ENCODE measurements around the gene CD180. TPM values are rescaled to one million over a fixed set of nuclear protein-coding genes. Genes with fewer than 3 reads are reported as not detected.

CD180 gene
- total RNA-seq, 4 donors from 2014 or later: 0.18 to 5.0 (median 1.0) TPM

DNA sequence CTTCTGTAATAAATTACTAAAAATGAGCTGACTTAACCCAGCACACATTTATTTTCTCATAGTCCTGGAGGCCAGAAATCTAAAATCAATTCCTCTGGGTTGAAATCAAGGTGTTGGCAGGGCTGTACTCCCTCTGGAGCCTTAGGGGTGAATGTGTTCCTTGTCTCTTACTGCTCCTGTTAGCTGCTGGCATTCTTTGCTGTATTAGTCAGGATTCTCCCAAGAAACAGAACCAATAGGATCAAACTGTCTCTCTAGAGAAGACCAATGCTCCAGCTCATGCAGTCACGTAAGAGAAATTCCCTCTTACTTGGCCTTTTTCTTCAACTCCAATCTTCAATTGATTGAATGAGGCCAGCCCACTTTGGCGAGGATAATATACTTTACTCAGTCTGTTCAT lies 15.3 kb upstream of the CD180 start:
- no peak overlapping the region for H3K27ac ChIP-seq
- no peaks in the 10 kb centered on the region for H3K36me3 ChIP-seq
- no peak for DNase-seq
- peaks cover 0 to 31% (median 21%) of the 10 kb centered on the region in 4 donors for H3K4me1 ChIP-seq
- no peak for TF ChIP-seq POLR2A (IDR thresholded peaks at IDR 0.05)
- TF ChIP-seq, protein P1, sequence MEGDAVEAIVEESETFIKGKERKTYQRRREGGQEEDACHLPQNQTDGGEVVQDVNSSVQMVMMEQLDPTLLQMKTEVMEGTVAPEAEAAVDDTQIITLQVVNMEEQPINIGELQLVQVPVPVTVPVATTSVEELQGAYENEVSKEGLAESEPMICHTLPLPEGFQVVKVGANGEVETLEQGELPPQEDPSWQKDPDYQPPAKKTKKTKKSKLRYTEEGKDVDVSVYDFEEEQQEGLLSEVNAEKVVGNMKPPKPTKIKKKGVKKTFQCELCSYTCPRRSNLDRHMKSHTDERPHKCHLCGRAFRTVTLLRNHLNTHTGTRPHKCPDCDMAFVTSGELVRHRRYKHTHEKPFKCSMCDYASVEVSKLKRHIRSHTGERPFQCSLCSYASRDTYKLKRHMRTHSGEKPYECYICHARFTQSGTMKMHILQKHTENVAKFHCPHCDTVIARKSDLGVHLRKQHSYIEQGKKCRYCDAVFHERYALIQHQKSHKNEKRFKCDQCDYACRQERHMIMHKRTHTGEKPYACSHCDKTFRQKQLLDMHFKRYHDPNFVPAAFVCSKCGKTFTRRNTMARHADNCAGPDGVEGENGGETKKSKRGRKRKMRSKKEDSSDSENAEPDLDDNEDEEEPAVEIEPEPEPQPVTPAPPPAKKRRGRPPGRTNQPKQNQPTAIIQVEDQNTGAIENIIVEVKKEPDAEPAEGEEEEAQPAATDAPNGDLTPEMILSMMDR (IDR thresholded peaks at IDR 0.05): no peak
- no peaks in the 10 kb centered on the region for H3K9me3 ChIP-seq
- H3K27me3 ChIP-seq: no peaks in the 10 kb centered on the region
- H3K4me3 ChIP-seq: no peak overlapping the region

DNA sequence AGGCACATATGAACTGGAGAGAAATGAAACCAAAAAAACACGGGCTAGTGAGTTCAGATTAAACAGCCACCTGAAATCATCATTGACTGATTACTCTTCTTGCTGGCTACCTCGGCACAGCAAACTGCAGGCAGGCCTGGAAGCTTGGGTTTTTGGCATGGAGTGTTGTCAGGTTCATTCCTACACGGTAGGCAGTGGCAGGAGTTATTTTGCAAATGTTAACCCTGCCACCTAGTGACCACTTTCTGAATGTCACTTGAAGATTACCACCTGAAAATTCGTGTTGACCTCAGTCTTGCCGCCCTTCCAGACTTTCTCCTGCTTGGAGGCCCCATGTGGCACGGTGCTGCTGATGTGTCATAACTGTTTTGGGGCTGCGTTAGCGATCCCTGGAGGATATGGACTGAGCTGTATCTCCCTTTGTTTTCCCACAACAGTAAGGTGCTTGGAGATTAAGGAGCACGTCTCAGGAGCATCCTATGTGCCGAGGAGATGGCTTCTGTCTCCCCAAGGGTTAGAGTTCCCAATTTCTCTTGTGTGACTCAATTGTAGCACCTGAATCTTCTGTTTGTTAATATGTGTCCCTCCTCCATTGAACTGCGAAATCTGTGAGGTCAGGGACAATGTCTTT lies 12.7 kb upstream of the CD180 start:
- Histone ChIP-seq H3K4me1 (peaks cover 0 to 12% (median 9%) of the 10 kb centered on the region in 4 donors), H3K9me3 (no peaks in the 10 kb centered on the region), H3K36me3 (no peaks in the 10 kb centered on the region), H3K27me3 (no peaks in the 10 kb centered on the region), H3K27ac (peak overlapping the region in 1 of 4 donors; percentile 26), H3K4me3 (no peak overlapping the region)
- TF ChIP-seq, protein P1 (IDR thresholded peaks at IDR 0.05): peak; percentile 60 to 94 (median 84)
- TF ChIP-seq POLR2A (IDR thresholded peaks at IDR 0.05): no peak
- DNase-seq: peak in 2 of 3 donors; percentile 66 to 77

DNA sequence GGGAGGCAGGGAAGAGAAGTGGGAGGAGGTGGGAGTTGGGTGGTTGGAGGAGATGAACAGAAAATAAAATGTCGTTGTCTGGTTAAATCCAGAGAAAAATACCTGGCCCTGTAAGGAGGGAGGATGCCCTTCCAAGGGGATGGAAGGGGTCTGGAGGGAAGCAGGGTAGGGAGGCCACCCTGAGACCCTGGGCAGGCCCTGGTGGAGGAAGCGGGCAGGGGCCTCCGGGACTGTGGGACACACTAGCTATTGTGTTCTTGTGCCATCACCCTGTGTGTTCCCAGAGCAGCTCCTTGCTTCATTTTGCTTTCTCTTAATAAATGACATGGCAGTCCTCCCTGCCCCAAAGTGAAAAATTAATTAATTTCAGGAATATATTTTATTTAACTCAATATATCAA lies 11.8 kb upstream of the CD180 start:
- Histone ChIP-seq H3K27me3 (no peaks in the 10 kb centered on the region), H3K9me3 (no peaks in the 10 kb centered on the region), H3K4me1 (peaks cover 0 to 13% (median 9%) of the 10 kb centered on the region in 4 donors), H3K4me3 (no peak overlapping the region), H3K36me3 (no peaks in the 10 kb centered on the region), H3K27ac (peak overlapping the region in 1 of 4 donors; percentile 78)
- TF ChIP-seq, protein P1 (IDR thresholded peaks at IDR 0.05): no peak
- TF ChIP-seq POLR2A (IDR thresholded peaks at IDR 0.05): no peak
- no peak for DNase-seq

DNA sequence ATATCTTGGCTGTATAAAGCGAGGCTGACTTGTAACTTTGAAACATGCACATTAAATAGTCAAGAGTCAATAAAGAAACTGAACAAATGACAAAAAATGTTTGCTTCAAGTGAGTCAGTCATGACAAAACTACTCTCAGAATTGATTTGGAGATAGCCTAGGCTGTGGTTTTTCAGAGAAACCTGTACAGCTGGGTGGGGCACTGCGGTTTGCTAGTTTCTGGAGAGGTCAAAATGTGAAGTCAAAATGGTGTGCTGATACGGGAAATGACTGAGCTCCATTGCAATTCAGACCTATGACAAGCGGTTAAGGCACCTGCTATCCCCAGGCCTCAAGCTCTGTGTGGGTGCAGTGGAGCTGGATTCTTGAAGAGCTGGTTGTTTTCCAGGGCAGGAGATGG lies 10.3 kb upstream of the CD180 start:
- peaks cover 0 to 13% (median 9%) of the 10 kb centered on the region in 4 donors for H3K4me1 ChIP-seq
- no peaks in the 10 kb centered on the region for H3K9me3 ChIP-seq

DNA sequence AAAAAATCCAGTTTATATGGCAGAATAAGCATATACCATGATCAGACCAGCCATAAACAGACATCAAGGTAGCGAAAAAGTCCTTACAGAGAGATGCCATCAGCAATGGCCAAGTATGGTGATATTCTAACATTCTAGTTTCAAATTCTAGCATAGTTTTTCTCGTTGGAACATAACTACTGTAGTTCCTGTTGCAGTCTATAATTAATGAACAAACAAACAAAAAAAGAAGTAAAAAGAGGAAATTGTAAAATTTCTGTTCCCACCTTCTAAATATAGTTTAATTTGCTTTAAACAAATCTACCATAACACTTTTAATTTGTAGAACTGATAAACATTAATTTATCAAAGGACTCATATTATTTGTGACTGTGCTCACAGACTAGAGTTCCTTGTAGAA lies 9.9 kb upstream of the CD180 start:
- H3K36me3 ChIP-seq: no peaks in the 10 kb centered on the region
- TF ChIP-seq, protein P1 (IDR thresholded peaks at IDR 0.05): no peak
- no peak for TF ChIP-seq POLR2A (IDR thresholded peaks at IDR 0.05)
- H3K9me3 ChIP-seq: no peaks in the 10 kb centered on the region
- no peak for DNase-seq
- peaks cover 0 to 13% (median 9%) of the 10 kb centered on the region in 4 donors for H3K4me1 ChIP-seq
- H3K27me3 ChIP-seq: no peaks in the 10 kb centered on the region
- H3K4me3 ChIP-seq: no peak overlapping the region
- peak overlapping the region; percentile 48 to 78 (median 67) for H3K27ac ChIP-seq

More for the DNA sequence above, 10.3 kb upstream of the CD180 start:
- no peak overlapping the region for H3K4me3 ChIP-seq
- TF ChIP-seq POLR2A (IDR thresholded peaks at IDR 0.05): no peak
- TF ChIP-seq, protein P1 (IDR thresholded peaks at IDR 0.05): no peak
- peak in 2 of 3 donors; percentile 85 to 91 for DNase-seq
- H3K27me3 ChIP-seq: no peaks in the 10 kb centered on the region
- peak overlapping the region; percentile 48 to 78 (median 67) for H3K27ac ChIP-seq
- no peaks in the 10 kb centered on the region for H3K36me3 ChIP-seq
